PFSK-1 (cell line): ENCODE results near the gene ZNF584.

Source experiments
- POLR2AphosphoS5 ChIP-seq: IDR thresholded peaks from 2 replicates; pipeline ENCODE4 v1.6.1; 2012; ENCODE audit warnings: low read depth, mild to moderate bottlenecking, control low read depth, low read length, moderate library complexity
- REST ChIP-seq, 2 experiments: IDR thresholded peaks; 2 replicates each; pipeline versions ENCODE4 v1.6.1 to v1.8.0; 2011 to 2012; ENCODE audit warnings: low read depth in 2 of 2, low read length in 2 of 2, control low read depth in 1 of 2, inconsistent platforms in 1 of 2, mild to moderate bottlenecking in 1 of 2, moderate library complexity in 1 of 2; ENCODE audit not compliant: insufficient read depth in 1 of 2
- TAF1 ChIP-seq: IDR thresholded peaks from 2 replicates; pipeline ENCODE4 v1.6.1; 2012; ENCODE audit warnings: low read length, control low read depth, borderline replicate concordance; ENCODE audit not compliant: insufficient read depth

GRCh38 chr19:58385891-58386575 is 22.4 kb upstream of the ZNF584 start:
- no peak for TF ChIP-seq REST (IDR thresholded peaks at IDR 0.05; ENCODE audit: insufficient read depth in 1 of 2, low read depth in 2 of 2, low read length in 2 of 2)
- no peak for TF ChIP-seq POLR2AphosphoS5
- no peak for TF ChIP-seq TAF1
